ENCODE data around the gene CHCHD3. TPM values are rescaled to one million over a fixed set of nuclear protein-coding genes. Genes with fewer than 3 reads are reported as not detected.
A peak's percentile ranks its signal among the peaks of the same experiment; 100 is the strongest.

CHCHD3 gene
- total and polyA plus RNA-seq, 2 of the 4 experiments (the other 2 are of a cell fraction), result 56.9 to 141 TPM

GRCh38 chr7:133051719-133052400 lies 30.0 kb downstream of the CHCHD3 start:
- H3K9me1 ChIP-seq (ENCODE audit: insufficient read depth, low read length), result peaks cover 7% of the 10 kb centered on the region; the same call in 1 of the 2 replicates
- no peak overlapping the region for H3K27ac ChIP-seq (ENCODE audit: insufficient read depth, low read length)
- no peak overlapping the region for H3K18ac ChIP-seq (ENCODE audit: low read depth, low read length)
- H2AK9ac ChIP-seq (replicated peaks; ENCODE audit: low read depth, low read length, poor library complexity), result no peak overlapping the region
- H2BK20ac ChIP-seq (ENCODE audit: low read depth, low read length), result 0 out of 2 replicates have a peak overlapping the region, but pooled peaks have one; percentile 12
- H3K56ac ChIP-seq (ENCODE audit: extremely low read depth, insufficient read depth, low read length), result no peak overlapping the region
- H3K4me3 ChIP-seq (ENCODE audit: insufficient read depth, low read depth, low read length), result no peak overlapping the region
- H2BK120ac ChIP-seq (ENCODE audit: low read depth, low read length), result no peak overlapping the region
- no peak overlapping the region; a peak in 1 of 4 replicates for H4K8ac ChIP-seq (ENCODE audit: low read depth in 2 of 2, low read length in 2 of 2)
- H3K36me3 ChIP-seq (ENCODE audit: control insufficient read depth, insufficient read depth, low read length), result no peaks in the 10 kb centered on the region; the same call in 1 of the 2 replicates
- no peak overlapping the region for H2AFZ ChIP-seq (replicated peaks; ENCODE audit: low read length, poor library complexity)
- intact Hi-C loops (cut with micrococcal nuclease), result loop anchor here (2.0 to 10.0 kb wide), 2 partner anchors 31 to 383 kb away; partner anchors contain the start of gene CHCHD3
- ChIA-PET POLR2A (ENCODE audit: unreplicated experiment) (no interaction called here), CTCF (interaction anchor here (0.6 to 1.1 kb wide), 3 partner anchors 11 to 383 kb away, joined by 3 to 6 read pairs (median 3); no protein-coding TSS in a partner anchor)
- ATAC-seq (ENCODE audit: low read depth) (no peak), DNase-seq (no peak)
- no TSS peak for BruUV-seq (replicated peaks)
- H4K91ac ChIP-seq (ENCODE audit: insufficient read depth, low read depth, low read length), result peak overlapping the region; percentile 9; the same call in 1 of the 2 replicates
- peaks cover 16% of the 10 kb centered on the region for H3K4me1 ChIP-seq (ENCODE audit: control insufficient read depth, insufficient read depth, low read length)
- no peak overlapping the region for H2BK15ac ChIP-seq (ENCODE audit: low read depth, low read length)
- H3K4ac ChIP-seq (ENCODE audit: low read depth, low read length), result peak overlapping the region; percentile 50; the same call in 1 of the 2 replicates
- H3K14ac ChIP-seq (replicated peaks; ENCODE audit: low read depth, low read length), result peak overlapping the region; percentile 35
- H3K79me1 ChIP-seq (ENCODE audit: low read depth in 1 of 2, low read length in 2 of 2), result peaks cover 49 to 65% of the 10 kb centered on the region in 2 experiments
- dilution Hi-C loops (cut with HindIII; ENCODE audit: low sequenced_read_pairs, unreplicated experiment), result no loop called here
- H3K23ac ChIP-seq (ENCODE audit: low read depth, low read length), result peak overlapping the region; percentile 28; the same call in 1 of the 2 replicates
- H3K9ac ChIP-seq (ENCODE audit: low read depth, low read length), result no peak overlapping the region
- no peak overlapping the region for H2BK5ac ChIP-seq (ENCODE audit: low read depth, low read length, poor library complexity, severe bottlenecking)
- no peaks in the 10 kb centered on the region for H3K27me3 ChIP-seq (ENCODE audit: control insufficient read depth, insufficient read depth, low read length)
- H3K4me2 ChIP-seq (ENCODE audit: low read depth, low read length), result no peak overlapping the region
- H3K9me3 ChIP-seq (ENCODE audit: control insufficient read depth, insufficient read depth, low read length), result no peaks in the 10 kb centered on the region
- in situ Hi-C loops (cut with MboI; ENCODE audit: low sequenced_read_pairs), result no loop called here
- WGBS, 2 experiments (ENCODE audit: extremely low coverage in 2 of 2, insufficient read length in 1 of 2), result no CpG with 5 or more reads among the region's 5 CpGs
- H4K20me1 ChIP-seq (ENCODE audit: insufficient read depth, low read length), result peaks cover 11% of the 10 kb centered on the region
- no peak overlapping the region for H4K5ac ChIP-seq (ENCODE audit: low read depth, low read length)
- H2AK5ac ChIP-seq (ENCODE audit: low read depth, low read length), result no peak overlapping the region
- TF ChIP-seq RFX5 (IDR thresholded peaks at IDR 0.05; ENCODE audit: low read depth, low read length) (no peak), POLR2A (IDR thresholded peaks at IDR 0.05; ENCODE audit: low read depth, low read length) (no peak), USF2 (IDR thresholded peaks at IDR 0.05; ENCODE audit: low read depth, low read length) (no peak), MAFK (IDR thresholded peaks at IDR 0.05; ENCODE audit: low read depth, low read length) (no peak), CEBPB (IDR thresholded peaks at IDR 0.05; ENCODE audit: low read depth, low read length) (no peak), NFE2L2 (IDR thresholded peaks at IDR 0.05; ENCODE audit: low read depth, low read length) (no peak), RCOR1 (IDR thresholded peaks at IDR 0.05; ENCODE audit: insufficient replicate concordance, low read length) (no peak), MXI1 (IDR thresholded peaks at IDR 0.05; ENCODE audit: borderline replicate concordance, low read depth, low read length) (no peak), CHD1 (IDR thresholded peaks at IDR 0.05; ENCODE audit: low read depth, low read length) (no peak), ELK1 (IDR thresholded peaks at IDR 0.05; ENCODE audit: borderline replicate concordance, low read depth, low read length) (no peak), MAZ (IDR thresholded peaks at IDR 0.05; ENCODE audit: borderline replicate concordance, low read depth, low read length) (no peak), RAD21 (IDR thresholded peaks at IDR 0.05; ENCODE audit: low read length) (no peak), FOS (IDR thresholded peaks at IDR 0.05; ENCODE audit: low read depth, low read length) (no peak), CTCF (conservative IDR thresholded peaks at IDR 0.05; ENCODE audit: low read depth, low read length) (no peak), BHLHE40 (IDR thresholded peaks at IDR 0.05; ENCODE audit: low read depth, low read length) (no peak)
